IMR-90 (cell line): Measurements from ENCODE around the gene WDCP.

Experiments used
- CHD1 ChIP-seq: IDR thresholded peaks from 2 replicates; pipeline ENCODE4 v1.6.1; 2012; ENCODE audit warnings: low read depth, low read length, improper control_type of control experiment
- POLR2A ChIP-seq: IDR thresholded peaks from 2 replicates; pipeline ENCODE4 v1.6.1; 2012; ENCODE audit warnings: mild to moderate bottlenecking, low read depth, low read length
- RFX5 ChIP-seq: IDR thresholded peaks from 2 replicates; pipeline ENCODE4 v1.8.0; 2012; ENCODE audit warnings: low read depth, mild to moderate bottlenecking, low read length, moderate library complexity
- TF ChIP-seq, protein P1 (sequence below): conservative IDR thresholded peaks from 2 replicates; pipeline ENCODE4 v1.5.1; 2012; ENCODE audit warnings: mild to moderate bottlenecking, low read depth, low read length, improper control_type of control experiment
- TF ChIP-seq, protein P2 (sequence below): fragments of 150-350 bp; IDR thresholded peaks from 2 replicates; pipeline ENCODE4 v1.6.1; 2016; ENCODE audit warnings: low read depth, mild to moderate bottlenecking, low read length, moderate library complexity, borderline replicate concordance

DNA sequence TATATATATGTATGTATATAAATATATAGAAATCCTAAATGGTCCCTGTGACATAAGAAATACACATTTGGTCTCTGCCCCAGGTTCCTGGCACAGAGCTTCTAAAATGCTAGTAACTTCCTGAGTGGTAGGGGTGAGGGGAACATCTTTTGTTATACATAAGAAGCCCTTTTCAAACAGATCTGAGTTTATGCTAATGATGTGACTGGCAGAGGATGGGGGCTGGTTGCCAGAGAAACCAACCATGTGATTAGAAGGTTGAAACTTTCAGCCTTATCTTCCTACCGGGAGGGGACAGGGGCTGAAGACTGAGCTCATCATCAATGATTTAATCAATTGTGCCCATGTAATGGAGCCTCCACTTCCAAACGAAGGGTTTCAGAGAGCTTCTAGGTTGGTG, 21.0 kb downstream of the WDCP start:
- TF ChIP-seq POLR2A: no peak
- TF ChIP-seq, protein P1, sequence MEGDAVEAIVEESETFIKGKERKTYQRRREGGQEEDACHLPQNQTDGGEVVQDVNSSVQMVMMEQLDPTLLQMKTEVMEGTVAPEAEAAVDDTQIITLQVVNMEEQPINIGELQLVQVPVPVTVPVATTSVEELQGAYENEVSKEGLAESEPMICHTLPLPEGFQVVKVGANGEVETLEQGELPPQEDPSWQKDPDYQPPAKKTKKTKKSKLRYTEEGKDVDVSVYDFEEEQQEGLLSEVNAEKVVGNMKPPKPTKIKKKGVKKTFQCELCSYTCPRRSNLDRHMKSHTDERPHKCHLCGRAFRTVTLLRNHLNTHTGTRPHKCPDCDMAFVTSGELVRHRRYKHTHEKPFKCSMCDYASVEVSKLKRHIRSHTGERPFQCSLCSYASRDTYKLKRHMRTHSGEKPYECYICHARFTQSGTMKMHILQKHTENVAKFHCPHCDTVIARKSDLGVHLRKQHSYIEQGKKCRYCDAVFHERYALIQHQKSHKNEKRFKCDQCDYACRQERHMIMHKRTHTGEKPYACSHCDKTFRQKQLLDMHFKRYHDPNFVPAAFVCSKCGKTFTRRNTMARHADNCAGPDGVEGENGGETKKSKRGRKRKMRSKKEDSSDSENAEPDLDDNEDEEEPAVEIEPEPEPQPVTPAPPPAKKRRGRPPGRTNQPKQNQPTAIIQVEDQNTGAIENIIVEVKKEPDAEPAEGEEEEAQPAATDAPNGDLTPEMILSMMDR: no peak
- TF ChIP-seq RFX5: no peak
- TF ChIP-seq, protein P2, sequence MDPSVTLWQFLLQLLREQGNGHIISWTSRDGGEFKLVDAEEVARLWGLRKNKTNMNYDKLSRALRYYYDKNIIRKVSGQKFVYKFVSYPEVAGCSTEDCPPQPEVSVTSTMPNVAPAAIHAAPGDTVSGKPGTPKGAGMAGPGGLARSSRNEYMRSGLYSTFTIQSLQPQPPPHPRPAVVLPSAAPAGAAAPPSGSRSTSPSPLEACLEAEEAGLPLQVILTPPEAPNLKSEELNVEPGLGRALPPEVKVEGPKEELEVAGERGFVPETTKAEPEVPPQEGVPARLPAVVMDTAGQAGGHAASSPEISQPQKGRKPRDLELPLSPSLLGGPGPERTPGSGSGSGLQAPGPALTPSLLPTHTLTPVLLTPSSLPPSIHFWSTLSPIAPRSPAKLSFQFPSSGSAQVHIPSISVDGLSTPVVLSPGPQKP: no peak
- TF ChIP-seq CHD1: no peak
